Subcutaneous adipose tissue (tissue), 4 donors: ENCODE measurements around the gene CCKAR. TPM values are rescaled to one million over a fixed set of nuclear protein-coding genes. Genes with fewer than 3 reads are reported as not detected.

Experiments
- CTCF ChIP-seq: fragments of 450-650 bp; IDR thresholded peaks from one replicate; pipeline ENCODE4 v1.5.1; 2016; ENCODE audit warnings: low read depth, mild to moderate bottlenecking, control low read depth, antibody characterized with exemption, moderate library complexity
- total RNA-seq, 4 donors: library from RNA; depleted of rRNA; stranded (reverse); fragments of >200 nt; gene quantifications; one replicate each; pipeline ENCODE4 v1.1.0, GENCODE V29; 2016

CCKAR gene
- total RNA-seq, 4 donors from 2014 or later = not detected

GRCh38 chr4:26489101-26489985, 941 bp downstream of the CCKAR start:
- no peak for TF ChIP-seq CTCF

GRCh38 chr4:26485684-26486083, 4.6 kb downstream of the CCKAR start:
- no peak for TF ChIP-seq CTCF

- no peak for TF ChIP-seq CTCF
Measured at GRCh38 chr4:26484516-26484915, 5.8 kb downstream of the CCKAR start.

- no peak for TF ChIP-seq CTCF
Measured at GRCh38 chr4:26484032-26484515, 6.2 kb downstream of the CCKAR start.

- TF ChIP-seq CTCF = no peak
Measured at GRCh38 chr4:26482508-26483462, 7.5 kb downstream of the CCKAR start.

GRCh38 chr4:26478330-26478729, 12.0 kb downstream of the CCKAR start:
- TF ChIP-seq CTCF = no peak

GRCh38 chr4:26476545-26476944, 13.7 kb downstream of the CCKAR start:
- no peak for TF ChIP-seq CTCF
